LNCaP clone FGC (cell line): ENCODE measurements around the gene JSRP1.

ENCODE experiments used
- DNase-seq: peaks from one replicate; pipeline ENCODE4 v3.0.0-alpha.2; 2011; ENCODE audit warnings: low read depth
- H3K4me3 ChIP-seq: 2 replicates; pipeline ENCODE4 v1.5.1; 2011; ENCODE audit warnings: mild to moderate bottlenecking, low read depth, low read length, control low read depth
- CTCF ChIP-seq: IDR thresholded peaks from 2 replicates; pipeline ENCODE4 v1.5.1; 2012; ENCODE audit warnings: mild to moderate bottlenecking; ENCODE audit not compliant: control insufficient read depth, insufficient read depth; ENCODE audit errors: extremely low read depth

JSRP1 gene

DNA sequence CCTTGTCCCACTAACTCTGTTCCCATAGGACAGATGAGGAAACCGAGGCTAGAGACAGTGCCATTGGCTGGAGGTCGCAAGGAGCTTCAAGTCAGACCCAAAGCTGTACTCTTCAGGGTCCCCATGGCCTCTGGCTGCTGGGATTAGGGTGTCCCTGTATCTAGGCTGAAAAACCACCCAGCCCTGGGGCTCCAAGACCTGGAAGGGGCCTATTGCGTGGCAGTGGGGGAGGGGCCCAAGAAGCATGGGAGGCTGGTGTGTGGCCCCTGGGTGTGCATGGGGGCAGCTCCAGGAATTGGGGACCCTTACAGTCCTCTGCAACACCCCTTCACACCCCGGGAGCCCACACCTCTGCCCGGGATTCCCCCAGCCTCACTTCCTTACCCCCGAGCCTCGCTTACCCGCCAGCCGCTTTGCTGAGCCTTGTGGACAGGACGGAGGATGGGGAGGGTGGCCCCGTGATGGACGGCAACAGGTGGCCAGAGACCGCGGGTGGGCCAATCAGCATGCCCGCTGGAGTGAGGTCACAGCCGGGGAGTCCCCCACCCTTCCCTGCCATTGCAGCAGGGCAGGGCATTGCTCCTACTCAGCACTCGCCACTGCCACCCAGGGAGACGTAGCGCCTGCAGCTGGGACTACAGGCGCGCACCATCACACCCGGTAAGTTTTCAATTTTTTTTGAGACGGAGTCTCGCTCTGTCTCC is at the start of gene JSRP1:
JSRP1 (minus strand) TSS at position 436 of the 704 bp plus-strand sequence. CDS start 1,103 bp downstream, outside the sequence.
- no peak for DNase-seq
- no peak for TF ChIP-seq CTCF
- H3K4me3 ChIP-seq: no peak within 1 kb of the TSS

GRCh38 chr19:2305452-2306280 is 49.4 kb upstream of the JSRP1 start:
- H3K4me3 ChIP-seq: no peak overlapping the region
- TF ChIP-seq CTCF: no peak
- no peak for DNase-seq

DNA sequence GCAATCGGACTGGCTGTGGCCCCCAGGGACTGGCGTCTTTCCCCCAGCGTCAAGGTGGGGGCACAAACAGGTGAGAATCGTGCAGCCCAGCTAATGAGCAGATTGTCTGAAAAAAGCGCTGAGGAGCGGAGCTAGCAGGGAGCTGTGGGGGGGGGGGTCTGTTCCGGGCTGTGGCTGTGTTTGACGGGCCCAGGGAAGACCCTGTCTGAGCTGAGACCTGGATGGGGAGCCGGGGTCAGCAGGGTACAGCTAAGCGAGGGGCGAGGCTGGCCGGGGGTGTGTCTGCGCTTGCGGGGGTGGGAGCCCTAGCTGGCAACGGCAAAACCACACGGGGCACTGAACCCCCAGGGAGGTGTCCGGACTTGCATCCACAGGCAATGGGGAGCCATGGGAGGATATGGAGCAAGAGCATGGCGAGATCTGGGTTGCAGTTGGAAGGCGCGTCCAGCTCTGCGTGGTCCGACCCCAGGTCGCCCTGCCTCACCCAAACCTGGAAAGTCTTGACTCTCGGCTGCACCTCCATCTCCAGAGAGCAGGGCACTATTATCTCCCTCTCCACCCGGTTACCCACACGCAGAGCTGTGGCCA is 47.1 kb upstream of the JSRP1 start:
- TF ChIP-seq CTCF: no peak
- DNase-seq: no peak
- H3K4me3 ChIP-seq: no peak overlapping the region

DNA sequence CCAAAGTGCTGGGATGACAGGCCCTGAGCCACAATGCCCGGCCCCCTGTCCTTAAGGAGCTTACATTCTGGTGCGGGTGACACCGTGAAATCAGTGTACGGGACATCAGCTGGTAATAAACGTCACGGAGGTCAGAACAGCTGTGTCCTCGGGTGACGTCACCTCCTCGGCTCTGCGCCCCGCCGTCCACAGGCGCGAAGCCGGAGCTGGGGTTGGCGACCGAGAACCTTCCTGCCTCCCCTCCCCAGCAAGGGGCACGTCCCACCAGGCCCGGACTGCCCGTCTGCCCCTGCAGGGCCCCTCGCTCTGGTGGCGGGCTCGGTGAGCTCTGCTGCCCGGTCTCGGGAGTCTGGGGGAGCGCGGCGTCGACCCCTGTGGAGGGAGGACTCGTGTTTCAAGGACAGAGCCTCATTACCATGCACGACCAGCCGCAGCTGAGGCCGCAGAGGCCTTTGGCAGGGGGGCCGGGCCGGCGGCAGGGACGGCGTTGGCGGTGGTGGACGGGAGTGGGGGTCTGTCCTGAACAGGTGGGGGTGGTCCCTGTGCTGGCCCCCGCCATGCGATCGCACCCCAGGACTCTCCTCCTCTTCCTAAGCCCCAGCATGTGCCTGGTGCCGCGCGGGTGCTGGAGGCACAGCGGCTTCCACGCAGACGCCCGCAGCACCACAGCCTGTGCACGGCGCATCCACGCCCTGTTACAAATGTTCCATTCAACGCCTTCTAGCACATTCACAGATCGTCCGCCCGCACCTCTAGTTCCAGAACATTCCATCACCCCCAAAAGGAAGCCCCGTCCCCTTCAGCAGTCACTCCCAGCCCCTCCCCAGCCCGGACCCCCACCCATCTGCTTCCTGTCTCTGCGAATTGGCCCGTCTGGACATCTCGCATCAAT is 46.3 kb upstream of the JSRP1 start:
- TF ChIP-seq CTCF: no peak

DNA sequence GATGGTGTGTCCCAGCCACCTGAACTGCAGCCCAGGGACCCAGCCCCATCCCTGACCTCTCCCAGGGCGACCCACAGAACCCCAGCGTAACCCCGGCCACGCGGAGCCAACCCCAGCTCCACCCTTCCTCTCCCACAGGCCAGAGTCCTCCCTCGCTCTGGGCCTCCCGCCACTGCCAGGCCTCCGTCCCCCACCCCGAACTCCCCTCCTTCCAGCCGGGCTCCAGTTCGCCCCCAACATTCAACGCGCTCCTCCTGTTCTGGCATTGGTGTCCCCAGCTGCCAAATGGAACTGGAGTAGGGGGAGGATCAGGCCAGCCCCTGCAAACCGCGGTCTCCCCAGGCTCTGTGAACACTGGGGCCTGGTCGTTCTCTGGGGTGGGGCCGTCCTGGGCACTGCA is 44.3 kb upstream of the JSRP1 start:
- no peak for DNase-seq
- no peak overlapping the region for H3K4me3 ChIP-seq
- TF ChIP-seq CTCF: no peak

More for the DNA sequence above, 46.3 kb upstream of the JSRP1 start:
- DNase-seq: no peak
- H3K4me3 ChIP-seq: no peak overlapping the region

DNA sequence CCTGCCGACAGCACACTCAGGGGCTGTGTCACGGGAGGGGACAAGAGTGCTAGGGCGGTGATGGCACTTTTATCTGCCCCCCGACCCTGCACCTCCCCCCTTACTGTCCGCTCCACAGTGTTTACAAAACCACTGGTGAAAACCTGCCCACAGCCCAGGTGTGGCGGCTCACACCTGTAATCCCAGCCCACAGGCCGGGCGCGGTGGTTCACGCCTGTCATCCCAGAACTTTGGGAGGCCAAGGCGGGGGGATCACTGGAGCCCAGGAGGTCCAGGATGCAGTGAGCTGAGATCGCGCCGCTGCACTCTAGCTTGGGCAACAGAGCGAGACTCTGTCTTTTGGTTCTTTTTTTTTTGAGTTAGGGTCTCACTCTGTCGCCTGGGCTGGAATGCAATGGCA is 39.9 kb upstream of the JSRP1 start:
- DNase-seq: no peak
- H3K4me3 ChIP-seq: no peak overlapping the region
- TF ChIP-seq CTCF: no peak
